Measurements from ENCODE around the gene ARL3.
"Not testable (repeated sequence)": the region's sequence is repeated elsewhere in the genome, so short reads cannot be mapped to it uniquely, and the experiment has no call there.

ARL3 gene

DNA sequence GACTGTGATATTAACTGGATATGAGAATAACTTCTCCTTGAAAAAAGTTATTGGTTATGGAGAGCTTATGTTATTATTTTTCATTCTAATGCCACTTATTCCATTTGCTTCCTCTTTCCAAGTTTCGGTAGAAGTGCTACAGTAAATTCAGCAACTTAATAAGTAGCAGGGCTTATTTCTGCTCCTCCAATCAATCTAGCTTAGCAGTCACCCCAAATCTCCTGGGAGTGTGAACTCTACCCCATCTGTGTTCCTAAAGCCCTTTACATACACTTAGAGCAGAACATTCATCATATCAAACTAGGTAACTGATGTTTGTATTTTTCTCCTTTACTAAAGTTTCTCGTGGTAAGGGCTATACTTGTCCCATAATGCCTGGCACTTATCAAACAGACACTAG, 8.7 kb downstream of the ARL3 start:
- no peak for DNase-seq

DNA sequence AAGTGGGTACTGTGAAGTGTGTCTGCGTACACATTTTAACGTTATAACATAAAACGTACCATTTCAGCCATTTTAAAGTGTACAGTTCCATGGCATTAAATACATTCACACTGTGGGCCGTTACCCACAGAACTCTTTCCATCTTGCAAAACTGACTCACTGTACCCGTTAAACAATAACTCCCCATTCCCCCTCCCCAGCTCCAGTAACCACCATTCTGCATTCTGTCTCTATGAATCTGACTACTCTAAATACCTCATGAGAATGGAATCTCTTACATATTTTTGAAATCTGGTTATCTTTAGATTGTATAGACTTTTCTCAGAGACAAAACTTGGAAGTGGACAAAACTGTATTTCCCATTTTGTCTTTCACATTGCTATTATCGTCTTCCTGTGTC, 9.3 kb downstream of the ARL3 start:
- no peak for DNase-seq

- DNase-seq, result no peak
Measured at GRCh38 chr10:102702742-102703141, 11.5 kb downstream of the ARL3 start.

DNA sequence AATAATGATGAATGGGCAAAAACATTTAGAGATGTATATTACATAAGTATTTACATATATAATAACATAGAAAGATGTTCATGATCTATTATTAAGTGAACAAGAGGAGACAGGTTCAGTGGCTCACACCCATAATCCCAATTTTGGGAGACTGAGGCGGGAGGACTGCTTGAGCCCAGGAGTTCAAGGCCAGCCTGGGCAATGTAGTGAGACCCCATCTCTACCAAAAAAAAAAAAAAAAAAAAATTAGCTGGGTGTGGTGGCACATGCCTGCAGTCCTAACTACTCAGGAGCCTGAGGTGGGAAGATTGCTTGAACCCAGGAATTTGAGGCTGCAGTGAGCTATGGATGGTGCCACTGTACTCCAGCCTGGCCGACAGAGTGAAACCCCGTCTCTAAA, 12.4 kb downstream of the ARL3 start:
- DNase-seq, result no peak

- no peak for DNase-seq
Measured at GRCh38 chr10:102701272-102701671, 12.9 kb downstream of the ARL3 start.

- no peak for DNase-seq
Measured at GRCh38 chr10:102698894-102699293, 15.3 kb downstream of the ARL3 start.

DNA sequence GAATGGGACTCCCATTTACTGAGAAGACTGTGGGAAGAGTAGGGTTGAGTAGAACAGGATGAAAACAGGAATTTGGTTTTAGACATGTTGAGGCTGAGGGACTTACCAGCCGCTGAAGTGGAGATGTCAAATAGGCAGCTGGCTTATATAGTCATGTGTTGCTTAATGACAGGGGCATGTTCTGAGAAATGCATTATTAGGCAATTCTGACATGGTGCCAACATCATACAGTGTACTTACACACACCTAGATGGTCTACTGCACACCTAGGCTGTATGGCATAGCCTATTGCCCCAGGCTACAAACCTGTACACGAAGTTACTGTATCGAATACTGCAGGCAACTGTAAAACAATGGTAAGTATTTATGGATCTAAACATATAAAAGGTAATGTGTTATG, 17.5 kb downstream of the ARL3 start:
- DNase-seq, result no peak

DNA sequence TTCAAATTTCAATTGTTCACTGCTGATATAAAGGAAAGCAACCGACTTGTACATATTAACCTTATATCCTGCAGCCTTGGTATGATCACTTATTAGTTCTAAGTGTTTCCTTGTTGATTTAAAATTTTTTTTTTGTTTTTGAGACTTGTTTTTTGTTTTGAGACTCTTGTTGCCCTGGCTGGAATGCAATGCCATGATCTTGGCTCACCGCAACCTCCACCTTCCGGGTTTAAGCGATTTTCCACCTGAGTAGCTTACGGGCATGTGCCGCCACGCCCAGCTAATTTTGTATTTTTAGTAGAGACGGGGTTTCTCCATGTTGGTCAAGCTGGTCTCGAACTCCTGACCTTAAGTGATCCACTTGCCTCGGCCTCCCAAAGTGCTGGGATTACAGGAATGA, 18.8 kb downstream of the ARL3 start:
- DNase-seq, result not testable (repeated sequence)

- no peak for DNase-seq
Measured at GRCh38 chr10:102691285-102692066, 22.7 kb downstream of the ARL3 start.

DNA sequence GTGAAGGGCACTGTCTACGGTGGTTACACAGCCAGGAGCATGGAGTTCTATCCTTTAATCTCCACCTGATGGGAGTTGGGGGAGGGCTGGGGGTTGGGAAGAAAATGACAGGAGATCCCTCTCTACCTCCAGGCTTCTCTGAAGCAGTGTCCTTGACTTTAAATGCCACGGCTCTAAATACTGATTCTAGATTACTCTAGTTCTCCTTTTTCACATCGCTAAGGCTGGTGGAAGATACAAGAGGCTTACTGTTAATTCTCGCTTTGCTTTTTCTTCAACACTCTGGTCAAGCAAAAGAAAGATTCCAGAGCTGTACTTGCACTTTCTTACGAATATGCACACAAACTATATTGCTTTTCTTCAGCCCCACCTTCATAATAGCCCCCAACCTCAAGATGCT, 30.5 kb downstream of the ARL3 start:
- no peak for DNase-seq

DNA sequence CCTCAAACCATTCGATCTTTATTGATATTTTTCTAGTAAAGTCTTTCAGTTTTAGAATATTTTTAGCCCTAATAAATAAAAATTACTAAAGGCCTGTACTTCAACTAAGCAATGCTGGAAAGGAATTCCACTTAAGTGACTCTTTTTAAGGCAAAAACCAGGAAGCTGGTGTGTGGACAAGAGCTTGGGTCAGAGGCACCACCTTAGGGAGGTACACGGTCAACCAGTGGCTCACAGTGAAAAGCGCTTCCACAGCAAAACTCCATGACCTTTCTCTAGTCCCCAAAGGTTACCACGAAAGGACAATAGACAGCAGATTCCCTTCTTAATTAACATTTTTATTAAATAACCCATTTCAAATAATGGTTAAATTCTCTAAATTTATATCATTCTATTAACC, 31.2 kb downstream of the ARL3 start:
- DNase-seq, result no peak

GRCh38 chr10:102682416-102682815, 31.8 kb downstream of the ARL3 start:
- peak in 1 of 51 donors; percentile 2 for DNase-seq

DNA sequence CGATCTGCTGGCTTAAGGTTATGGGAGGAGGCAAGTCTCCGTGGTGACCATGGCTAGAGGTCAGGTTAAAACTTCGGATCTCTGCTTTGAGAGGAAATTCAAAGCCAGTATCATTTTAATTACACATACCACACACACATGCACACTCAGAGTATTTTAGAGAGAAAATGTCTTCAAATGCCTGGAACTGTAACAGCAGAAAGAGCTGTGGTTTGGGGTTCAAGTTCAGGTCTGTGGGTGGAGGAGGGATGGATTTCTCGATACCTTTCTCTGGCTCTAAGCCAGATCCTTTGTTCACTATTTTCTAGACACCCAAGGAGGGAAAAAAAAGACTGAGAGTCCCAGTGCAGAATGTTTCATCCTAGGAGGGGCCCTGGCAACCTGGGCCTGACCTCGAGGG, 32.5 kb downstream of the ARL3 start:
- no peak for DNase-seq

- DNase-seq, result no peak
Measured at GRCh38 chr10:102679596-102679995, 34.6 kb downstream of the ARL3 start.

- peak in 47 of 51 donors; percentile 26 to 93 (median 69) for DNase-seq
Measured at GRCh38 chr10:102678842-102679289, 35.3 kb downstream of the ARL3 start.

DNA sequence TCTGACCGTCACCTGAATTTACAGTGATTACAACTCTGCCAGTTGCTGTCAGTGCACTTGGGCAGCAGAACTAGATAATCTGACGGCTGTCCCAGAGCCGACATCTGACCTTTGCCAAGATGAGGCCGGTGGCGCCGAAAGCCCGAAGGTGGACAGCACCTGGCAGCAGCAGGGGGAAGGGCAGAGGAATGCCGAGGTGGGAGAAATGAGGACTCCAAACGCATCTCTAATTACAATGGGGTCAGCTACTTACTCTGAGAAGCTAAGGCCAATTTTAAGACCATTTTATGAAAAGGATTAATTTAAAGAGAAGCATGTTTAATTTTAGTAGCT, 36.2 kb downstream of the ARL3 start:
- no peak for DNase-seq

- DNase-seq, result no peak
Measured at GRCh38 chr10:102677331-102678067, 36.7 kb downstream of the ARL3 start.

DNA sequence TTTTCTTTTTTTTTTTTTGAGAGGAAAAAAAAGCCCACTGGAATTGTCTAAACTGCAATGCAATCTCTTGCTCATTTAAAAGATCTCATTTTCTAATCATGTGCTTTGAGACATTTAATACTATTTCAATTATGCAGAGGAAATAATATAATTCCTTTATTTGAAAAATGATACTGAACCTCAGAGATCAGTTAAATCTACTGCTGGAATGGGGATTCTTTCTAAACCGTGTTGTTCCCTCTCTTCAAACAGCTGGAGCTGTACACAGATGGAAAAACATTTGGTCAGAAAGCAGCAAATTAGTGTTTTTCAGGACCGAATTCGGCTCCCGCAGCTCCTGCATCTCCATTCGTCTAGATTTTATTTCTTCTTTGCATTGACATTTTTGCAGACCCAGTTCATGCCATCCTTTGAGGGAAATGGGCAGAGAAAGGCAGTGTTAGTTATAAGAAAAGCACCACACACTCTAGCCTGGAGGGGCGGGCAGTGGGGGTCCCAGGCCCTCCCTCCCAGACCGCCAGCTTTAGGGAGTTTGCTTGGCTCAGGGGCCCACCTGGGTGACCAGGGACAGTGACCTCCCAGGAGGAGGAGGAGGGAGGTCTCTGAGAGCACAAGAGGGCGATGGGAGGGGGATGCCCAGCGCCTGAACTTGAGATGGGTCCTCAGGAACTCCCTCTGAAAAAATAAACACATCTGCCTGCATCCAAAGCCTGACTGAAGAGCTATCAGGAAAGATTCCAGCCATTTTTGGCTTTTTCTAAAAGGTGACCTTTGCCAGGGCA, 37.5 kb downstream of the ARL3 start:
- no peak for DNase-seq

DNA sequence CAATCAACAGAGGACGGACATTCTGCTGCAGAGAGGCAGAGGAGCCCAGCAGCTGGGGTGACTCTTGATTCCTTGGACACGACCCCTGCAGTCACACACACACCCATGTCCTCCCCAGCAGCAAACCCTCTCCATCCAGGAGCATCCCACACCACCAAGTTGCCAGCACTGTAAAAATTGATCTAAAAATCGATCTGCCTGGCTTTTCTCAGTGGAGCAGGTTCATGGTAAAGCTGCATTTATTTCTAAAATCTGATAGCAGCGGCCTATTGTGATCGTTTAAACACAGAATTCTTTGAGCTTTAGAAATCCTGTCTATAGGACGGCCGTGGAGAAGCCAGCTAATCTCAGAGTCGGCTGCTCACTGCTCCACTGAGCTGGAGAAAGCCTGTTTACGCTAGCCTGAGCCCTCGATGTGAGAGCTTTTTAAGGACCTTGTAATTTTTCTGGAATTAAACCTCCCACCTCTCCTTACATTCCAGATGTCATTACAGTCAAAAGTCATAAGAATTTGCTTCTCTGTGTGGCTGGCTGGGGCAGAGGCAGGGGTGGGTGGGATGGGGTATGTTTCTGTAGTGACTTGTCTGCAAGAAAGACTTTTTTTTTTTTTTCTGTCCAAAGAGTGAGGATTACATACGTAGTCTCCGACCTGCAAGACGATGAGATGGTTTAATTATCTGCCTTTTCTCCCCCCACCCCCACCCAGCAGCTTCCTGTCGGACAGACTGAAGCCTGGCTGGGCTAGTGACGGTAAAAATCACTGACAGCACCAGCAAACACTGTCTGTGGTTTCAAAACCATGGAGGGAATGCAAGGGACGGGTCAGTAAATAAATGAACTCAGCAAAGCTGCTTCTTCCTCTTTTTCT, 38.3 kb downstream of the ARL3 start:
- DNase-seq, result peak in 7 of 51 donors; percentile 18 to 55 (median 21)

GRCh38 chr10:102675011-102675665, 39.1 kb downstream of the ARL3 start:
- DNase-seq, result peak in 2 of 51 donors; percentile 31 to 62

GRCh38 chr10:102674566-102674965, 39.6 kb downstream of the ARL3 start:
- peak in 1 of 51 donors; percentile 76 for DNase-seq
